Neuronal stem cell (in vitro differentiated cells): Measurements from ENCODE around the gene CACNA1C.
A peak's percentile ranks its signal among the peaks of the same experiment; 100 is the strongest.

ENCODE experiments used
- DNase-seq: peaks from one replicate; pipeline ENCODE4 v3.0.0-alpha.2; 2013; ENCODE audit warnings: low spot score
- H2AFZ ChIP-seq: one replicate; pipeline ENCODE4 v1.6.1; 2013; ENCODE audit warnings: mild to moderate bottlenecking, low read length, inconsistent platforms
- H2AK5ac ChIP-seq: 2 replicates; pipeline ENCODE4 v1.6.1; 2013; ENCODE audit warnings: low read depth, mild to moderate bottlenecking, inconsistent platforms, low read length, moderate library complexity, mixed read lengths
- H2BK120ac ChIP-seq: 2 replicates; pipeline ENCODE4 v1.6.1; 2013; ENCODE audit warnings: low read depth, mild to moderate bottlenecking, inconsistent platforms, low read length, moderate library complexity, mixed read lengths
- H2BK12ac ChIP-seq: one replicate; pipeline ENCODE4 v1.6.1; 2013; ENCODE audit warnings: low read length, inconsistent platforms
- H2BK15ac ChIP-seq: 2 replicates; pipeline ENCODE4 v1.6.1; 2013; ENCODE audit warnings: mild to moderate bottlenecking, low read length, inconsistent platforms, mixed read lengths
- H2BK5ac ChIP-seq: one replicate; pipeline ENCODE4 v1.6.1; 2013; ENCODE audit warnings: inconsistent platforms, mild to moderate bottlenecking, low read length, moderate library complexity
- H3K14ac ChIP-seq: one replicate; pipeline ENCODE4 v1.6.1; 2013; ENCODE audit warnings: low read length, inconsistent platforms
- H3K18ac ChIP-seq: 2 replicates; pipeline ENCODE4 v1.6.1; 2013; ENCODE audit warnings: low read length, inconsistent platforms
- H3K23ac ChIP-seq: 2 replicates; pipeline ENCODE4 v1.6.1; 2013; ENCODE audit warnings: low read depth, mild to moderate bottlenecking, mixed read lengths, low read length, inconsistent platforms; ENCODE audit not compliant: poor library complexity
- H3K27ac ChIP-seq: replicated peaks from 3 replicates; pipeline ENCODE4 v1.5.1; 2013; ENCODE audit warnings: low read length, inconsistent platforms
- H3K27me3 ChIP-seq, 3 experiments: 2 replicates each; pipeline ENCODE4 v1.6.1; 2013; ENCODE audit warnings: low read length in 3 of 3, mild to moderate bottlenecking in 2 of 3, inconsistent platforms in 1 of 3, low read depth in 1 of 3, mixed read lengths in 1 of 3, moderate library complexity in 1 of 3; ENCODE audit not compliant: control insufficient read depth in 3 of 3, insufficient read depth in 3 of 3
- H3K36me3 ChIP-seq, 2 donors: replicated peaks in 1 of 2; 2 replicates each; pipeline ENCODE4 v1.6.1; 2013; ENCODE audit warnings: low read length in 2 of 2; ENCODE audit not compliant: control insufficient read depth in 2 of 2, insufficient read depth in 2 of 2
- H3K4ac ChIP-seq: 2 replicates; pipeline ENCODE4 v1.6.1; 2013; ENCODE audit warnings: inconsistent platforms, mild to moderate bottlenecking, low read length, moderate library complexity
- H3K4me1 ChIP-seq, 2 donors: 1 replicate in 1 of 2; 2 replicates in 1 of 2; pipeline ENCODE4 v1.6.1; 2013; ENCODE audit warnings: low read length in 2 of 2, low read depth in 1 of 2; ENCODE audit not compliant: control insufficient read depth in 2 of 2, insufficient read depth in 1 of 2
- H3K4me2 ChIP-seq: one replicate; pipeline ENCODE4 v1.6.1; 2013; ENCODE audit warnings: mild to moderate bottlenecking, low read length, inconsistent platforms; ENCODE audit not compliant: insufficient read depth, poor library complexity, severe bottlenecking
- H3K4me3 ChIP-seq, 2 donors: 2 replicates each; pipeline ENCODE4 v1.5.1; 2013; ENCODE audit warnings: low read length in 2 of 2, mild to moderate bottlenecking in 2 of 2, inconsistent platforms in 1 of 2, moderate library complexity in 1 of 2
- H3K79me1 ChIP-seq: one replicate; pipeline ENCODE4 v1.6.1; 2013; ENCODE audit warnings: low read depth, mild to moderate bottlenecking, inconsistent platforms, low read length, moderate library complexity
- H3K9ac ChIP-seq: one replicate; pipeline ENCODE4 v1.6.1; 2013; ENCODE audit warnings: mild to moderate bottlenecking, low read depth, low read length, inconsistent platforms; ENCODE audit not compliant: poor library complexity
- H3K9me3 ChIP-seq, 2 donors: replicated peaks in 1 of 2; 2 replicates each; pipeline versions ENCODE3 to v1.6.1; 2013; ENCODE audit warnings: low read length in 2 of 2, mild to moderate bottlenecking in 2 of 2, inconsistent platforms in 1 of 2, low read depth in 1 of 2, mixed read lengths in 1 of 2, moderate library complexity in 1 of 2; ENCODE audit not compliant: control insufficient read depth in 2 of 2, insufficient read depth in 1 of 2
- H4K8ac ChIP-seq: one replicate; pipeline ENCODE4 v1.6.1; 2013; ENCODE audit warnings: low read depth, mild to moderate bottlenecking, inconsistent platforms, low read length, moderate library complexity
- H4K91ac ChIP-seq: one replicate; pipeline ENCODE4 v1.6.1; 2013; ENCODE audit warnings: low read length, low read depth, mild to moderate bottlenecking, inconsistent platforms; ENCODE audit not compliant: poor library complexity
- whole genome bisulfite sequencing, 2 donors: extraction: QIAGEN DNeasy Blood & Tissue Kit; methylation state at CpG; one replicate each; pipeline ENCODE4 v1.1.7; 2013; ENCODE audit warnings: missing lambda C conversion rate in 2 of 2, mixed read lengths in 1 of 2; ENCODE audit not compliant: insufficient read length in 2 of 2, insufficient replicate concordance in 1 of 2; ENCODE audit errors: extremely low coverage in 2 of 2; 5-methylcytosine and 5-hydroxymethylcytosine counted together

The CACNA1C gene

GRCh38 chr12:2528001-2528400, 475.2 kb downstream of the CACNA1C start:
- Histone ChIP-seq H3K18ac (no peak overlapping the region), H2AK5ac (no peak overlapping the region), H4K91ac (no peak overlapping the region), H3K27me3 (no peaks in the 10 kb centered on the region), H2BK5ac (no peak overlapping the region), H2AFZ (peak overlapping the region; percentile 39), H3K23ac (no peak overlapping the region), H3K4me1 (peaks cover 12 to 29% of the 10 kb centered on the region in 2 donors), H3K27ac (no peak overlapping the region), H3K4me3 (no peak overlapping the region), H3K4ac (no peak overlapping the region), H3K79me1 (peaks cover 2% of the 10 kb centered on the region), H4K8ac (no peak overlapping the region), H3K4me2 (no peak overlapping the region), H3K9ac (no peak overlapping the region), H3K14ac (no peak overlapping the region), H2BK15ac (no peak overlapping the region), H2BK120ac (no peak overlapping the region), H2BK12ac (no peak overlapping the region), H3K36me3 (no peaks in the 10 kb centered on the region), H3K9me3 (no peaks in the 10 kb centered on the region)
- DNase-seq, result no peak
- WGBS, 2 donors, result no CpG with 5 or more reads among the region's 4 CpGs

- Histone ChIP-seq H3K4me3 (no peak overlapping the region), H3K4me1 (peaks cover 12 to 29% of the 10 kb centered on the region in 2 donors), H4K8ac (no peak overlapping the region), H2BK120ac (no peak overlapping the region), H3K27me3 (no peaks in the 10 kb centered on the region), H3K9ac (no peak overlapping the region), H3K79me1 (peaks cover 2% of the 10 kb centered on the region), H3K18ac (no peak overlapping the region), H3K27ac (no peak overlapping the region), H3K9me3 (no peaks in the 10 kb centered on the region), H3K14ac (no peak overlapping the region), H2BK12ac (no peak overlapping the region), H4K91ac (no peak overlapping the region), H3K23ac (no peak overlapping the region), H2BK5ac (no peak overlapping the region), H2BK15ac (no peak overlapping the region), H3K36me3 (no peaks in the 10 kb centered on the region), H3K4ac (no peak overlapping the region), H2AFZ (peak overlapping the region; percentile 0), H3K4me2 (no peak overlapping the region), H2AK5ac (no peak overlapping the region)
- no CpG with 5 or more reads among the region's 2 CpGs for WGBS, 2 donors
- DNase-seq, result no peak
Measured at GRCh38 chr12:2529807-2530206, 477.0 kb downstream of the CACNA1C start.

- Histone ChIP-seq H2BK120ac (no peak overlapping the region), H3K4me1 (peaks cover 12 to 29% of the 10 kb centered on the region in 2 donors), H2BK5ac (no peak overlapping the region), H3K4me3 (no peak overlapping the region), H2AFZ (peak overlapping the region; percentile 46), H3K9me3 (no peaks in the 10 kb centered on the region), H3K36me3 (no peaks in the 10 kb centered on the region), H3K4me2 (no peak overlapping the region), H3K27me3 (no peaks in the 10 kb centered on the region), H4K8ac (no peak overlapping the region), H2AK5ac (no peak overlapping the region), H3K23ac (no peak overlapping the region), H2BK15ac (no peak overlapping the region), H3K79me1 (peaks cover 2% of the 10 kb centered on the region), H3K14ac (no peak overlapping the region), H3K9ac (no peak overlapping the region), H4K91ac (no peak overlapping the region), H2BK12ac (no peak overlapping the region), H3K18ac (no peak overlapping the region), H3K4ac (no peak overlapping the region), H3K27ac (no peak overlapping the region)
- no CpG with 5 or more reads among the region's 4 CpGs for WGBS, 2 donors
- no peak for DNase-seq
Measured at GRCh38 chr12:2531371-2531770, 478.6 kb downstream of the CACNA1C start.

GRCh38 chr12:2533036-2533435, 480.2 kb downstream of the CACNA1C start:
- H3K27me3 ChIP-seq, result no peaks in the 10 kb centered on the region
- no peak overlapping the region for H3K14ac ChIP-seq
- H2BK5ac ChIP-seq, result no peak overlapping the region
- no CpG with 5 or more reads among the region's 5 CpGs for WGBS, 2 donors
- peak overlapping the region; percentile 23 for H2AFZ ChIP-seq
- H3K36me3 ChIP-seq, result no peaks in the 10 kb centered on the region
- no peak overlapping the region for H4K91ac ChIP-seq
- no peak overlapping the region for H3K9ac ChIP-seq
- no peak overlapping the region for H3K4me2 ChIP-seq
- peaks cover 11 to 25% of the 10 kb centered on the region in 2 donors for H3K4me1 ChIP-seq
- no peak overlapping the region for H3K27ac ChIP-seq
- H3K18ac ChIP-seq, result no peak overlapping the region
- H3K9me3 ChIP-seq, result no peaks in the 10 kb centered on the region
- H2BK120ac ChIP-seq, result no peak overlapping the region
- H3K4me3 ChIP-seq, result no peak overlapping the region
- no peak for DNase-seq
- H3K23ac ChIP-seq, result no peak overlapping the region
- H2BK15ac ChIP-seq, result no peak overlapping the region
- no peak overlapping the region for H2AK5ac ChIP-seq
- no peak overlapping the region for H4K8ac ChIP-seq
- H2BK12ac ChIP-seq, result no peak overlapping the region
- H3K4ac ChIP-seq, result no peak overlapping the region
- peaks cover 2% of the 10 kb centered on the region for H3K79me1 ChIP-seq
